ENCODE data around the gene DPH7. TPM values are rescaled to one million over a fixed set of nuclear protein-coding genes. Genes with fewer than 3 reads are reported as not detected.
"Not testable (repeated sequence)": the region's sequence is repeated elsewhere in the genome, so short reads cannot be mapped to it uniquely, and the experiment has no call there.

The DPH7 gene
- 39.4 and 40.9 TPM in 2 replicates for total RNA-seq

DNA sequence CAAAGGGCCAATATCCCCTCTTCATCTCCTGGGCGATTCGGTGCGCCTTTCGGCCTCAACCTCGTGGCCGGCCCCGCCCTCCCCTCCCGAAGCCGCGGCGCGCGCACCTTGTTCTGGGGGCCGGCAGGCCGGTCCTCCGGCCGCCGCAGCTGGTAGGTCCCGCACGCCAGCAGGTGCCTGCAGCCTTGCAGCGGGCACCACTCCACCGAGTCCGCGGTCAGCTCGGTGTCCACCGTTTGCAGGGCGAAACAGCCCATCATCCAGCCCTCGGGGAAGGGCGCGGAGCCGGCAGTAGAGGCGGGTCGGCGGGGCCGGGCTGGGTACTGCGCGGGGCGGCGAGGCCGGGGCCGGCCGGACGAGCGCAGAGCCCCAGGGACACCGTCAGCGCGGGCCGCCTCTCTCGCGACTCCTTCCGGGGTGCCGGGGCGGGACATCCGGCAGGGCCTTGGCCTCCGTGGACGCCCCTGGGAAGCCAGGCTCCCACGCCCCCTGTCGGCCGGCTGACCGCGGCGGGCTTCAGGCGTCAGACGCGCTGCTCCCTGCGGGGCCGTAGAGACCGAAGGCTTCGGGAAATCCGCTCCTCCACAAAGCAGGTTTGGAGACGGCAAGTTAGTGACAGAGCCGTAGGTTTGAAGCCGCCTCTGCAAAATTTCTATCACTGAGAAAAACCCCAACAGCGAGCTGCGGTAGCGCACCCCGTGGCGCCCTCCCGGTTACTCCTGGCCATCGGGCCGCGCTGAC is at the start of gene DPH7:
Gene DPH7 (minus strand): TSS at position 408 of the 741 bp plus-strand sequence. CDS start 148 bp downstream, at position 260.
- intact Hi-C loops (cut with micrococcal nuclease): loop anchor here (1.0 kb wide), 3 partner anchors 12 to 40 kb away; partner anchors contain the start of genes ARRDC1 and ZMYND19

DNA sequence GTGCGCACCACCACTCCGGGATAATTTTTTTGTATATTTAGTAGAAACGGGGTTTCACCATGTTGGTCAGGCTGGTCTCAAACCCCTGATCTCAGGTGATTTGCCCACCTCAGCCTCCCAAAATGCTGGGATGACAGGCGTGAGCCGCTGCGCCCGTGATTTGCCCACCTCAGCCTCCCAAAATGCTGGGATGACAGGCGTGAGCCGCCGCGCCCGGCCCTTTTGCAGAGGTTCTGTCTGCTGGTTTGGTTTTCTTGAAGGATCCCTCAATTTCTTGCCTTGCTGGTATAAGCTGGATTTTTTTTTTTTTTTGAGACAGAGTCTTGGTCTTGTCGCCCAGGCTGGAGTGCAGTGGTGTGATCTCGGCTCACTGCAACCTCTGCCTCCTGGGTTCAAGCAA is 48.7 kb upstream of the DPH7 start:
- intact Hi-C loops (cut with micrococcal nuclease): not testable (repeated sequence)

DNA sequence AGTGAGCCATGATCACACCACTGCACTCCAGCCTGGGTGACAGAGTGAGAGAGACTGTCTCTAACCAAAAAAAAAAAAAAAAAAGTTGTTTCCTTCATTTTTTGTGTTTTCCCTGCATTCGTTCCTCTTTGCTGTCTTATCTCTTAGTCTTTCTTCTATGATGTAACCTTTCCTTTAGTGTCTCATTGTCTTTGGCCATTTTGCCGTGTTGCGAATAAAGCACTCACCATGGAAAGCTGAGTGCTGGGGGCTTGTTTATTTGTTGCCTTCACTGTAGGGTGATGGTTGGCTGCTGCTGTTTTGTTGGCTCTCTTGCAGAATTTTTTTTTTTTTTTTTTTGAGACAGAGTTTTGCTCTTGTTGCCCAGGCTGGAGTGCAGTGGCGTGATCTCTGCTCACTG is 47.7 kb upstream of the DPH7 start:
- intact Hi-C loops (cut with micrococcal nuclease): no loop called here

DNA sequence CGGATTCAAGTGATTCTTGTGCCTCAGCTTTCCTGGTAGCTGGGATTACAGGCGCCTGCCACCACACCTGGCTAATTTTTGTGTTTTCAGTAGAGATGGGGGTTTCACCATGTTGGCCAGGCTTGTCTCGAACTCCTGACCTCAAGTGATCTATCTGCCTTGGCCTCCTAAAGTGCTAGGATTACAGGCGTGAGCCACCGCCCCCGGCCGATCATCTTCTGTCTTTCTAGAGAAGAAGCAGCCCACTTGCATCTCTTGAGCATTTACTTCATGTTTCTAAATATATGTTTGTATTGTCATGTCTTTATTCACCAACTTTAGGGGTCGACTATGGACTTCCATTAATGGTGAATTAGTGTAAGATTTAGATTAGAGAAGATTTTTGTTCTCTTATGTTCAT is 43.5 kb upstream of the DPH7 start:
- intact Hi-C loops (cut with micrococcal nuclease): not testable (repeated sequence)

DNA sequence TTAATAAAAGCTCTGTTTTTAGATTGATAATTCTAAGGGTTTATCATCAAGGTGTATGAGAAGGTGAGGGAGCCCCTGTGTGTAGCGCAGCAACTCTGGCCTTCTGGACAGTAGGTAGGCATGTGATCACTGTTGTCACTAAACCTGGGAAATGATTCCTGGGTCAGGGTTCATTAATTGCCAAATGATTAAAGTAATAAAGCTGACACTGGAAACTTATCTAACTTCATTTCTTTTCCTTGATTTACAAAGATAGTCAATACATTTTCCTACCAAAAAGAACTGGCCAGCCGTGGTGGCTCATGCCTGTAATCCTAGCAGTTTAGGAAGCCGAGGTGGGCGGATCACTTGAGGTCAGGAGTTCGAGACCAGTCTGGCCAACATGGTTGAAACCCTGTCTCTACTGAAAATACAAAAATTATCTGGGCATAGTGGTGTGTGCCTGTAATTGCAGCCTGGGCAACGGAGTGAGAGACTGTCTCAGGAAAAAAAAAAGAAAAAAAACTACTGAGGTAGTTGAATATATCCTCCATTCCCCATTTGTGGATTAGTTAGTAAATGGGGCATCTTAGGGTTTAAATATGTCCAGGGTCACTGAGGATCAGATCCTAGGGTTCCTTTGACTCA is 42.5 kb upstream of the DPH7 start:
- intact Hi-C loops (cut with micrococcal nuclease): no loop called here

DNA sequence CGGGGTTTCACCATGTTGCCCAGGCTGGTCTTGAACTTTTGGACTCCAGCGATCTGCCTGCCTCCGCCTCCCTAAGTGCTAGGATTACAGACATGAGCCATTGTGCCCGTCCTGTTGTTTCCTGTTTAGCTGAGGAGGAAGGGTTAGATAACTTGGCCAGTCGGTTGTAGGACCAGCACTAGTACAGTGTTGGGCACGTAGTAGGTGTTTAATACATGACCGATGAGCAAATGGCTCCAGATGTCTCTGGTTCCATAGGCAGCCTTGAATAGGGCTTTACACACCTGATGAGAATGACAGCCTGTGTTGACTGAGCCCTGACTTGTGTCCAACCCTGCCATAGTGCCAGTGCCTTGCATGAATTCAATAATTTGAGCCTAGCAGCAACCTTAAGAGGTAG is 41.9 kb upstream of the DPH7 start:
- intact Hi-C loops (cut with micrococcal nuclease): no loop called here

DNA sequence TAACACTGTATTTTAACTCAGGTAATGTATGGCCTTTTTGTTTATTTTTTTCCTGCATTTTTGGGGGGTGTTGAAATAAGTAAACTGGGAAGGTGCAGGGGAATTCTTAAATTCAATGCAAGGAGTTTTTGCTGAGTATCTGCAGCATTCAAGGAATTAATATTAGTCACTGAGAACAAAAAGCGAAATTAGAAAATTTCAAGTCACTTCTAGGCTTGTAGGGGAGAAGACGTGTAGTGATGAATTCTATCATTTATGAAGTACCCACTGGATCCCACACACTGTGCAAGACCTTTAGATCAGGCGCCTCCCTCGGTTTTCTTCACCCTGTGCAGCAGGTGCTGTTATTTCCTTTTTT is 41.3 kb upstream of the DPH7 start:
- intact Hi-C loops (cut with micrococcal nuclease): no loop called here

DNA sequence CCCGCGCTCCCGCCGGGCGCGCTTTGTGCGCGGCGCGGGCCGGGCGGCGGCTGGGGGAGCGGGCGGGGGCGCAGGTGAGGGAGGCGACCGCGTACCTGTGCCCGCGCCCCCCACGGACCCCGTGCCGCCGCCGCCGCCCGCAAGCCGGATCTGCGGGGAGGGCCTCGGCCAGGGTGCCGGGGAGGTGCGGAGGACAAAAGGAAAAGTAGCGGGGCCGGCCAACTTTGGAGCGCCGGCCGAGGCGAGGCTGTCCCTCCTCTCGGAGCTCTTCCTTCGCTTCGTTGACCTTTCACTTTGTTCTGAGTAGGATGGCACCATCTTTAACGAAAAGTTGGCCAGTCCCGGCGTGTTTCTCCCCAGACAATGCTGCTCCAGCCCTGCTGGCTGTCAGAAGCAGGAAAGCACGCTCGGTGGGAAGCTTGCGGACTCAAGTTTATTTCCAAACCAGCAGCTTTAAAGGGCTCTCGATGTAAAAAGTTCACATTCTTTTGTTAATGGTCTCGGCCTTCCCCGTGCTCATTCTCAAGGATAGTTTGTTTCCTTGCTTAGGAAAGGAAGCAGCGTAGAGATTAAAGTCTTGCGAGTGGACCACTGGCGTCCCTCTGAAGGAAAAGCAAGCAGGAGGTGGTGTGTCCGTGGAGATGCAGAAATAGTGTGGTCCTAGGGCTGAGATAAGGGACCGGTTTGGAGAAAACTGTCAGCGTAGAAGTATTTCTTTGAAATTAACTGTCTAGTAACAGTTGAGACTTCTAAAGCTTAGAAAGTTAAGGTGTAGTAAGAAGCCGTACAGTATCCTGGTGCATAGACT is 40.7 kb upstream of the DPH7 start:
- intact Hi-C loops (cut with micrococcal nuclease): loop anchor here (1.0 kb wide), 3 partner anchors 9 to 29 kb away; partner anchors contain the start of gene ZMYND19

DNA sequence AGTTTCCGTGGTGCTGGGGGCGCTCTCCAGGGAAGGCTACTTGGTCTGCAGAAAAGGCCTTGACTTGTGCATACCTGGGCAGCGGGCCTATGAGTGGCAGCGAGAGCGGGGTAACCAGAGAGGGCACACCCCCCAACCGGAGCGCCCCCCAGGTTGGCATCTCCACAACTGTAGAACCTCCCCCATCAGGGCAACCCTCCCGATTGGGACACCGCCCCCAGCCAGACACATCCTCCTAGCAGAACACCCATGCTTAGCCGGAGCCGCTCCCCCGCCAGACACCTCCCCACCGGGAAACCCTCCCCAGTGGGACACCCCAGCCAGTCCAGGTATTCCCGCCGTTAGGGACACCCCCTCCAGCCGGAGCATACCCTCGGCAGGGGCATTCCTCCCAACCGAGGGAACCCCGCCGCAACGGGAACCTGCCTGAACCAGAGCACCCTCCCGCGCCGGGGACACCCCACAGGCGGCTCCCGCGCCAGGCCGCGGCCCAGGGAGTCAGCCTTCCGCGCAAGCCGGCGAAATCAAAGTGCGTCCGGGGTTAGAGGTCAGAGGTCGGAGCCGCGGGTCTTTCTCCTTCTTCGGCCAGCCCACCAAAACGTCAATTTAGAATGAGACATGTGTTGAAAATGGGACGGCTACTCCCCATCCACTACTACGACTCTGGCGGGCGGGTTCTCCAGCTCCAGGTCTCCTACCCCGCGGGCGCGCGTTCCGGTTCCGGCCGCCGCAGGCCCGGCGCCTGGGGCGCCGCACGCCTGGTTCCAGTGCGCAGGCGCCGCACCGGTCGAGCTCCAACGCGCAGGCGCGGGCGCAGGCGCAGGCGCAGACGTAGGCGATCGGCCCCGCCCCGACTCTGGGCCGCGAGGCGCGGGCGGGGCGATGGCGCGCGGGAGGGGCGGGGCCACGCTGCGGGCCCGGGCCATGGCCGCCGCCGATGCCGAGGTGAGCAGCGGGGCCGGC is 39.7 kb upstream of the DPH7 start, which contains the start of gene EHMT1:
Gene EHMT1 (plus strand): TSS at position 901 of the 963 bp plus-strand sequence. CDS start 24 bp downstream, at position 925.
- intact Hi-C loops (cut with micrococcal nuclease): loop anchor here (1.0 kb wide), 5 partner anchors 10 to 40 kb away; partner anchors contain the start of genes ARRDC1, DPH7 and ZMYND19

DNA sequence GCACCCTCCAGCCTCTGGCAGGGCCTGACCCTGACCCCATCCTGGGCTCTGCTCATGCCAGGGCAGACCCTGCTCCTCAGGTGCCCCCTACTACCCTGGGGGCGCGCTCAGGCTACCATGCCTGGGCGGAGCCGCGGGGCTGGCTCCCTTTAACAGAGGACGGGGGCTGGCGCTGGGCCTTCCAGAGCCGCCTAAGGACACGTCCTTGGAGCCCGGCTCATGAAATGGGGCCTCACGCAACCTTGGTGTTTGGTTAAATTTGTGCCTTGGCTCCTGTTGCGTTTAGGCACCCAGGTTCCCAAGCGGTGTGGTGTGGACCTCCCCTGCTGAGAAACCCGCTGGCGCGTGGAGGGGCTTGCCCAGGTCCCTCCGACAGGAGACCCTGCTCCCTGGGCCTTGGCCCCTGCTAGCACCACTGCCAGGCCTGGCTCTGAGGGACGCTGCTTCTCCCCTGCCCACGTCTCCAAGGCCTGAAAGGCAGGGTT is 36.7 kb upstream of the DPH7 start:
- intact Hi-C loops (cut with micrococcal nuclease): no loop called here

DNA sequence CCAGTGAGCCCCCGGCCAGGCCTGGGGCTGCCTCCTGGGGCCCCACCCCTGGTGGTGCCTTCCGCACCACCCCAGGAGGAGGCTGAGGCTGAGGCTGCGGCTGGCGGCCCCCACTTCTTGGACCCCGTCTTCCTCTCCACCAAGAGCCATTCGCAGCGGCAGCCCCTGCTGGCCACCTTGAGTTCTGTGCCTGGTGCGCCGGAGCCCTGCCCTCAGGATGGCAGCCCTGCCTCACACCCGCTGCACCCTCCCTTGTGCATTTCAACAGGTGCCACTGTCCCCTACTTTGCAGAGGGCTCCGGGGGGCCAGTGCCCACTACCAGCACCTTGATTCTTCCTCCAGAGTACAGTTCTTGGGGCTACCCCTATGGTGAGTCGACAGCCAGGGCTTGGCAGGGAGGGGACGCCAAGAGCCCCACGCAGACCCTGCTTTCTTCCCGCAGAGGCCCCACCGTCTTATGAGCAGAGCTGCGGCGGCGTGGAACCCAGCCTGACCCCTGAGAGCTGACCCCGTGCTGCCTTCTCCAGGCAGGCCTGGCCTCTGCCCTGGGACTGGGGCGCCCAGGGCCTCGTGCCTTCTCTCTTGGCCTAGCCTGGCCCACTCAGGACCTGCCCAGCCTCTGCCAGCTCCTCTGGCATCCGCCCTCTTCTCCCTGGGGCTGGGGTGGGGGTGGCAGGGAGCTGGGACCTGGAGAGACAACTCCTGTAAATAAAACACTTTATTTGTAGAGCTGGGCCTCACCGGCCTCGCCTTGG is 36.1 kb upstream of the DPH7 start:
- intact Hi-C loops (cut with micrococcal nuclease): no loop called here

DNA sequence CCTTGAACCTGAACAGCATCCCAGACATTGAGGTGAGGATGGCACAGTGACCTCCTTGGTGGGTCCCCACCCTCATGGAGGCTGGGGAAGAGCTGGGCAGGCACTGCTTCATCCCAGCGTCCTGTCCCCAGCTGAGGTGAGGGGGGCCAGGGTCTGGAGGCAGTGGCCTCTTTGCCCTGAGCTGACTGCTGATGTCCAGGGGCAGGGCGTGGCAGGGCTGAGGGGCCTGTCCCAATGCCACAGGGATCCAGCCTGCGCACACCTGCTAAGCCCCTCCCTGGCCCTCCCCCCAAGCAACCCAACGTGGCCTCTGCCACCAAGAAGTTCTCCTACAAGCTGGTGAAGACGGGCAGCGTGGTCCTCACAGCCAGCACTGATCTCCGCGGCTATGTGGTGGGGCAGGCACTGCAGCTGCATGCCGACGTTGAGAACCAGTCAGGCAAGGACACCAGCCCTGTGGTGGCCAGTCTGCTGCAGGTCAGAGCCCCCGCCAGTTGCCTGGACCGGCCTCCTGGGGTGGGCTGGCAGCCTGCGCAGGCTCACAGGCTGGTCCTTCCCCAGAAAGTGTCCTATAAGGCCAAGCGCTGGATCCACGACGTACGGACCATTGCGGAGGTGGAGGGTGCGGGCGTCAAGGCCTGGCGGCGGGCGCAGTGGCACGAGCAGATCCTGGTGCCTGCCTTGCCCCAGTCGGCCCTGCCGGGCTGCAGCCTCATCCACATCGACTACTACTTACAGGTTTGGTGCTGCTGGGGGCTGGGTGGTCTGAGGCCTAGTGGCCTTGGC is 35.2 kb upstream of the DPH7 start:
- intact Hi-C loops (cut with micrococcal nuclease): no loop called here

DNA sequence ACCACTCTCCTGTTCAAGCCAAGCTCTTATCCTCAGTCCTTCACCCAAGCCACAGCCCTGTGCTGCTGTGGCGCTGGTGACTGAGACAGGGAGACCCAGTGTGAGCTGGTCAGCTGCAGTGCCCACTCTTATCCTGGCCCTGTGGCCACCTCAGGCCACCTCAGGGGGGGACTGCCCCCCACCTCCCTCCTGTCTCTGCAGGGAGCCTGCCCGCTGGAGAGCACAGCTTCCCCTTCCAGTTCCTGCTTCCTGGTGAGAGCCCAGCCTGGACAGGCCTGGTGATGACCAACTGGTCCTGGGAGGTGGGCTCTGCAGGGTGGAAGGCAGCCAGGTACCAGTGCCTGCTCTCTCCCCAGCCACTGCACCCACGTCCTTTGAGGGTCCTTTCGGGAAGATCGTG is 34.5 kb upstream of the DPH7 start:
- intact Hi-C loops (cut with micrococcal nuclease): no loop called here

DNA sequence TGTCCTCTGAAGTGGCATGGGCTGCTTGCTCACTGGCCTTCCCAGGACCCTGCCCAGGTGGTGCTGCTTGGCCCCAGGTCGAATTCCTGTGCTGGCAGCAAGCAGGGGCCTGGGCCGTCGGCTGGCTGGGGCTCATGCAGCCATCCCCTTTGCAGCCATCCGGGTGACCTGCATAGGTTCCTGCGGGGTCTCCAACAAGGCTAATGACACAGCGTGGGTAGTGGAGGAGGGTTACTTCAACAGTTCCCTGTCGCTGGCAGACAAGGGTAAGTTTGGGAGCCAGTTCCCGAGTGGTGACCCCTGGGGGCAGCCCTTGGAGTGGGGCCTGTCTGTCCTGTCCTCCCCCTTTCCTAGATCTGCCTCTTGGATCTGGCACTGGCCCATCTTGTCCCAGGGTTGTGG is 34.0 kb upstream of the DPH7 start:
- intact Hi-C loops (cut with micrococcal nuclease): no loop called here

DNA sequence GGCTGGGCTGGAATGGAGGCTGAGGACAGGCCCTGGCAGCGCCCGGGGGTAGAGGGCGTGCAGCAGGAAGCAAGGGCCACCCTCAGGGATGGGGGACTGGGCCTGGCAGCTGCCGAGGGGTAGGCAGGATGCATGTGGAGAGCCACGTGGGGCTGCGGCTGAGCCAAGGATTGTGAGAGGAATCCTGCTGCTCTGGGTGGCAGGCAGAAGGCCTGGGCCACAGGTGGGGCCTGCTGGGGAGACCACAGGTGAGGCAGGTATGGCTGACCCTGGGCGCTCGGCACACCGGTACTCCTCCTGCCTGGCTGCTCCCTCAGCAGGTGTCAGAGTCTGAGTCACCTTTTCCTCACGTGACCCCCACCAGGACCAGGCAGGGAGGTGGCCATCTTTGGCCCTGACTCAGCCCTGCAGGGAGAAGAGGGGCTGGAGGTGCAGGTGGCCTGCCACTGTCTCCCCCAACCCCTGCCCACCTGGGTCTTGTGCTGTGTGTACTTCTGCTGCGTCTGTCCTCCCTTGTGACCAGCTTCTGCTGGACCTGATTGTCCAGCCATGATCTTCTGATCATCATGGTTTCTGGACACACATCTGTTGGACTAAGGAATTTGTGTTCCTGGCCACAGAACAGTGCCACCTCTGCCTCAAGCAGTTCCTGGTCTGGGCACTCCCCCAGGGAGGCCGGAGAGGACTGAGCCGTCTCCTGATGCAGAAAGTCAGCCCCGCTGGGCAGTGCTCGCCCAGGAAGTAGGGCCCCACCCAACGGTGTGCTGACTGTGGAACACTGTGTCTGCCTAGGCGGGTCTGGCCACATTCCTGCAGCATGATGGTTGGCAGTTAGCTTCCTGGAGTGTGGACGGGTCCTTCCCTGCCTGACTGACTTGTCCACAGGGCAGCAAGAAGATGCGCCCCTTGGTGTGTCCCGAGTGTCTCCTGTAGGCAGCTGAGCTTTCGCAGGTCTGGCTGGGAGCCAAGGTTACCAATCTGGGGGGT is 33.2 kb upstream of the DPH7 start:
- intact Hi-C loops (cut with micrococcal nuclease): no loop called here

DNA sequence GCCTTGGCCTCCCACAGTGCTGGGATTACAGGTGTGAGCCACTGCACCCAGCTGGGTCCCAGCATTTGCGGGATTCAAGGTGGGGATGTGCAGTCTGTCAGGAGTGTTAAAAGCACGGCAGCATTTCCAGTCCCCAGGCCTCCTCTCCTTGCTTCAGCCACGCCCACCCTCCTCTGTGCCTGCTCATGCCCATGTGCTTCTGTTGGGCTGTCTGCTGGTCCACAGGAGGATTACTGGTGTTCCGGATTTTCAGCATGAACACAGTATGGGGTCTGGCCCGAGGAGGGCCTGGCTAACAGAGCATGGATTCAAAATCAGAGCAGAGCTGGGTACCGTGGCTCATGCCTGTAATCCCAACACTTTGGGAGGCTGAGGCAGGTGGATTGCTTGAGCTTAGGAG is 32.2 kb upstream of the DPH7 start:
- intact Hi-C loops (cut with micrococcal nuclease): no loop called here

DNA sequence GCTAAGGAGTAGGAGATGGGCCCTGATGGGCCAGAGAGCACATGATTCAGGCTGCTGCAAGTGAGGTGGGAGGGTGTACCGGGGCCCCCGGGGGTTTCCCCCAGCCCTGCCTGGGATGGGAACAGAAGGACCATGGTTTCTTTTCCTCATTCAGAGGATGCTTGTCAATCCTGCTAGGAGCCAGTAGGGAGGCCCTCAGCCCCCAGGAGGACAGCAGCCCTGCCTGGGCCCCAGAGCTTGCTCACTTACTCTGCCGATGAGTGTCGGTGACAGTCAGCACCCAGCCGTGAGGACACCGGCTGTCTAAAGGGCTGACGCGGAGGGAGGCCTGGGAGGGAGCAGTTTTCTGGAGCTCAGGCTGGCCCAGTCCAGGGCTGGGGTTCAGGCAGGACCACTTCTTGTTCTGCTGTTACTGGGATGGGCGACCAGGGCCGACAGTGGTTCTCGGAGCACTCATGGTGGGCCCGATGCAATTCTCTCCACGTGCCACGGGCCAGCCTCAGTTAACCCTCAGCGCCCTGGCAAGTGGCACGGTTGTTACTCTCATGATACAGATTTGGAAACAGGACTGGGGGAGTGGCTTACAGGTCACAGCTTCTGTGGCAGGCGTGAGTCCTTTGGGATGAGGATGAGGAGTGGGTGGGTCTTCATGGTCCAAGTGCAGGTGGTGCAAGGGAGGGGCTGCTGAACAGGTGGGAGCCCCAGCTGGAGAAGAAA is 28.6 kb upstream of the DPH7 start:
- intact Hi-C loops (cut with micrococcal nuclease): loop anchor here (5.0 kb wide), 1 partner anchor 815 kb away; the partner anchor contains the start of gene TMEM141

All from T-helper 2 cell treated with Interferon-gamma antibody and Interleukin-4, amounts not matched to agents 100 ng/mL and 5 ng/mL, for 36 hours (primary cell).